Kidney epithelial cell (primary cell): ENCODE data around the gene DENND5B. TPM values are rescaled to one million over a fixed set of nuclear protein-coding genes. Genes with fewer than 3 reads are reported as not detected.
"Not testable (repeated sequence)": the region's sequence is repeated elsewhere in the genome, so short reads cannot be mapped to it uniquely, and the experiment has no call there.

Experiments
- DNase-seq: peaks from one replicate; pipeline ENCODE4 v3.0.0-alpha.2; 2010; ENCODE audit warnings: low read depth
- H3K27me3 ChIP-seq: 2 replicates; pipeline ENCODE4 v1.6.0; 2011; ENCODE audit warnings: low read length; ENCODE audit not compliant: control insufficient read depth, insufficient read depth
- H3K36me3 ChIP-seq: 2 replicates; pipeline ENCODE4 v1.5.1; 2011; ENCODE audit warnings: low read length; ENCODE audit not compliant: control insufficient read depth, insufficient read depth
- H3K4me3 ChIP-seq: 2 replicates; pipeline ENCODE4 v1.5.1; 2011; ENCODE audit warnings: low read depth, mild to moderate bottlenecking, control low read depth, low read length
- total RNA-seq: library from RNA; depleted of rRNA; stranded (reverse); fragments of >200 nt; gene quantifications from 2 replicates; pipeline ENCODE4 v1.2.3, GENCODE V29; 2015
- TF ChIP-seq, protein P1 (sequence below): IDR thresholded peaks from 2 replicates; pipeline ENCODE4 v1.5.1; 2011; ENCODE audit warnings: mild to moderate bottlenecking, moderate library complexity, low read length, control low read depth, inconsistent platforms; ENCODE audit not compliant: insufficient read depth, poor library complexity, severe bottlenecking

The DENND5B gene
- total RNA-seq, 1 donor from 2014 or later: 7.6 TPM

DNA sequence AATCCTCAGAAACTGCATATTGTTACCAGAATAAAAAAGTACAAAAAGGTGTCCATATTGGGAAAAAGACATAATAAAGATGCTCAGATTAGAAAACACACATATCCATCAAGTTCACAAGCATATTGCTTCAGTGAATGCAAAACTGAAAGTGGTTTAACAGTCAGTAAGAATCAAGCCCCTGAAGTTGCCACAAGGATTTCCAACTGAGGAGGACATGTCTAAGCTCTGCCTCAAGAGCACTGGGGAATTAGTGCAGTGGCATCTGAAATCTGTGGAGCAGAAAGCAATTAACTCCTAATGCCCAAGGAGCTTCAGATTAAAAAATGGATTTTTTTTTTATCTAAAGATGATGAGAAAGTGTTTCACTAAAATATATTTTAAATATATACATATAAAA, 113.2 kb downstream of the DENND5B start:
- Histone ChIP-seq H3K4me3 (no peak overlapping the region), H3K36me3 (no peaks in the 10 kb centered on the region), H3K27me3 (no peaks in the 10 kb centered on the region)
- TF ChIP-seq, protein P1, sequence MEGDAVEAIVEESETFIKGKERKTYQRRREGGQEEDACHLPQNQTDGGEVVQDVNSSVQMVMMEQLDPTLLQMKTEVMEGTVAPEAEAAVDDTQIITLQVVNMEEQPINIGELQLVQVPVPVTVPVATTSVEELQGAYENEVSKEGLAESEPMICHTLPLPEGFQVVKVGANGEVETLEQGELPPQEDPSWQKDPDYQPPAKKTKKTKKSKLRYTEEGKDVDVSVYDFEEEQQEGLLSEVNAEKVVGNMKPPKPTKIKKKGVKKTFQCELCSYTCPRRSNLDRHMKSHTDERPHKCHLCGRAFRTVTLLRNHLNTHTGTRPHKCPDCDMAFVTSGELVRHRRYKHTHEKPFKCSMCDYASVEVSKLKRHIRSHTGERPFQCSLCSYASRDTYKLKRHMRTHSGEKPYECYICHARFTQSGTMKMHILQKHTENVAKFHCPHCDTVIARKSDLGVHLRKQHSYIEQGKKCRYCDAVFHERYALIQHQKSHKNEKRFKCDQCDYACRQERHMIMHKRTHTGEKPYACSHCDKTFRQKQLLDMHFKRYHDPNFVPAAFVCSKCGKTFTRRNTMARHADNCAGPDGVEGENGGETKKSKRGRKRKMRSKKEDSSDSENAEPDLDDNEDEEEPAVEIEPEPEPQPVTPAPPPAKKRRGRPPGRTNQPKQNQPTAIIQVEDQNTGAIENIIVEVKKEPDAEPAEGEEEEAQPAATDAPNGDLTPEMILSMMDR: no peak
- DNase-seq: no peak

DNA sequence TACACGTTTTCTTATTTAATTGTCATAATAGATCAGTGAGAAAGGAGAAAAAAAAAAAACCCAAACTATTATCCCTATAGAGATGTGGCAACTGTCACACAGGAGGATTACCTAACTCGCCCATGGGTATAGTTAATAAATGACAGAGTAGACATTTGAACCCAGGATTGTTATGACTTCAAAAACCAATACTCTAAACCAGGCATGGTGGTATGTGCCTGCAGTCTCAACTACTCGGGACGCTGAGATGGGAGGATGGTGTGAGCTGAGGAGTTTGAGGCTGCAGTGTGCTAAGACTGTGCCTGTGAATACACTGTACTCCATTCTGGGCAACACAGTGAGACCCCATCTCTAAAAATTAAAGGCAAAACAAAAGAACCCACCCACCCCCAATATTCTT, 114.5 kb downstream of the DENND5B start:
- no peaks in the 10 kb centered on the region for H3K36me3 ChIP-seq
- no peak overlapping the region for H3K4me3 ChIP-seq
- DNase-seq: no peak
- H3K27me3 ChIP-seq: no peaks in the 10 kb centered on the region
- TF ChIP-seq, protein P1: no peak

DNA sequence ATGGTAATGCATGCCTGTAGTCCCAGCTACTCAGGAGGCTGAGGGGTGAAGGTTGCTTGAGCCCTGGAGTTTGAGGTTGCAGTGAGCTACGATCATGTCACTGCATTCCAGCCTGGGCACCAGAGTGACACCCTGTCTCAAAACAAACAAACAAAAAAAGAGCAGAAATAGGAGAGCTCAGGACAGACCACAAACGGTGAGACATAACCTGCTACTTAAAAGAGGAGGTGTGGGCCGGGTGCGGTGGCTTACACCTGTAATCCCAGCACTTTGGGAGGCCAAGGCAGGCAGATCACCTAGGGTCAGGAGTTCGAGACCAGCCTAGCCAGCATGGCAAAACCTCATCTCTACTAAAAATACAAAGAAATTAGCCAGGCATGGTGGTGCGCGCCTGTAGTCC, 115.3 kb downstream of the DENND5B start:
- H3K36me3 ChIP-seq, DNase-seq, H3K27me3 ChIP-seq, H3K4me3 ChIP-seq: not testable (repeated sequence)

DNA sequence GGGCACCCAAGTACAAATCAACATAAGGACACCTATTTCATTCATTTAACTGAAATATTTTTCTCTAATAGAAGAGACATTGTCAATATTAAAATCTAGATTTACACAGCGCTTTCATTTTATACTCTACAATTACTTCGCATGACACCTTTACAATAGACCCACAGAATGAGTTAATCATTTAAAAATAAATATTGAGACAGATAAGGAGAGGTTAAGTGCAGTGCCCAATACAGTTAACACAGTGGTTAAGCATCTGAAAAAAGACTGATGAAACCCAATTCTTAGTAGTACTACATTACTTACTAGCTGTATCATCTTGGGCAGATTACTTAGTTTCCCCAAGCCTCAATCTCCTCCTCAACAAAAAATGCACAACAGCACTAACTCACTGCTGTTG, 116.2 kb downstream of the DENND5B start:
- H3K36me3 ChIP-seq: no peaks in the 10 kb centered on the region
- TF ChIP-seq, protein P1: no peak
- H3K27me3 ChIP-seq: no peaks in the 10 kb centered on the region
- DNase-seq: no peak
- no peak overlapping the region for H3K4me3 ChIP-seq

DNA sequence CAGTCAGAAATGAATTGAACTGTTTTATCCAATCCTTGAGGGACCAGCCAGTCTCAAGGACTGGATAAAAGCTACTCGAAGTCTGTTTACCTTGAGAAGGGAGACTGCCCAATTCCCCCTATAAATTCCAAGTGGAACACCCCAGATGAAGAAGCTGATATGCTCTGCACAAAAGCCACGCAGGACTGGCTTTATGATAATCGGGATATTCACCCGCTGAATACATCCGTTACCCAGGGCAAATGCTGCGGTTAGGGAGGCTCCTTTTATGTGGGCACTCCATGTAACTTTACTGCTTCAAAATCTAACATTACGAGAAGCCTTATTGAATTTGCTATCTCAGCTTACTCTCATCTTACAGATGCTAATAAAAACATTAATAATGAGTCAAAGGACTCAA, 119.1 kb downstream of the DENND5B start:
- Histone ChIP-seq H3K4me3 (no peak overlapping the region), H3K27me3 (no peaks in the 10 kb centered on the region), H3K36me3 (no peaks in the 10 kb centered on the region)
- TF ChIP-seq, protein P1: no peak
- DNase-seq: peak; percentile 26

DNA sequence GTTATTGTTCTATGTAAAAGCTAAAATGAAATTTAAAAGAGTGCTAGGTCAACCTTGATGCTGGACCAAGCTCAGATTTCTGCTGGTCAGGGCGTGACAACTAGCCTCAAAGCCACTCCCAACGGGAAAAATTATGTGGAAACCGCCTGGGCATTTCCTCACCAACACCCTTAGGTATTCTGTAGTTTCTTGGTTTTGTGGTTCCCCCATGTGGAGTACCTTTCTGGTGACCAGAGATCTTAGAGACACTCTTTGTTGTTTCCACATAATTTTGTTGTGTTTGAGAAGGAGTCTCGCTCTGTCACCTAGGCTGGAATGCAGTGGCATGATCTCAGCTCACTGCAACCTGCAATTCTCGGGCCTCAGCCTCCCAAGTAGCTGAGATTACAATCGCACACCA, 119.9 kb downstream of the DENND5B start:
- DNase-seq: no peak
- TF ChIP-seq, protein P1: no peak
- Histone ChIP-seq H3K36me3 (no peaks in the 10 kb centered on the region), H3K27me3 (no peaks in the 10 kb centered on the region), H3K4me3 (no peak overlapping the region)
